K562 (cell line): ENCODE measurements around the gene EEF2. TPM values are rescaled to one million over a fixed set of nuclear protein-coding genes. Genes with fewer than 3 reads are reported as not detected.
A peak's percentile ranks its signal among the peaks of the same experiment; 100 is the strongest.

ENCODE experiments used
- CC2D1A ChIP-seq: fragments of 450-650 bp; IDR thresholded peaks from 2 replicates; pipeline ENCODE4 v1.6.1; 2017; ENCODE audit warnings: mild to moderate bottlenecking
- FIP1L1 ChIP-seq: fragments of 200-400 bp; formaldehyde crosslinking; IDR thresholded peaks from 2 replicates; pipeline ENCODE4 v1.6.1; 2018; ENCODE audit warnings: mild to moderate bottlenecking, low read depth, low read length; ENCODE audit not compliant: poor library complexity, severe bottlenecking
- FOXO4 ChIP-seq: fragments of 450-650 bp; formaldehyde crosslinking; IDR thresholded peaks from 2 replicates; pipeline ENCODE4 v1.4.0; 2020; ENCODE audit warnings: mild to moderate bottlenecking, moderate library complexity
- MNT ChIP-seq, 2 experiments: fragments of 450-650 bp; conservative IDR thresholded peaks; 2 replicates each; pipeline ENCODE4 v1.6.1; 2017; ENCODE audit warnings: mild to moderate bottlenecking in 2 of 2, moderate library complexity in 2 of 2
- NFYB ChIP-seq: IDR thresholded peaks from 2 replicates; pipeline ENCODE4 v1.6.1; 2011; ENCODE audit warnings: mild to moderate bottlenecking, moderate library complexity; ENCODE audit not compliant: insufficient read length; ENCODE audit errors: extremely low read depth
- POLR3G ChIP-seq: IDR thresholded peaks from 2 replicates; pipeline ENCODE4 v1.6.1; 2011; ENCODE audit not compliant: insufficient read length, insufficient replicate concordance; ENCODE audit errors: extremely low read depth
- TAF9B ChIP-seq: fragments of 450-650 bp; IDR thresholded peaks from 2 replicates; pipeline ENCODE4 v1.6.1; 2018; ENCODE audit warnings: mild to moderate bottlenecking; ENCODE audit not compliant: partially characterized antibody
- TRIM24 ChIP-seq, 2 experiments: fragments of 450-650 bp; IDR thresholded peaks; 2 replicates each; pipeline ENCODE4 v1.6.1; 2016
- TSHZ1 ChIP-seq: fragments of 250-450 bp; sonication (Bioruptor Pico); IDR thresholded peaks from 2 replicates; pipeline ENCODE4 v1.4.0; 2020; ENCODE audit warnings: mild to moderate bottlenecking, moderate library complexity
- ZEB2 ChIP-seq: fragments of 450-650 bp; IDR thresholded peaks from 2 replicates; pipeline ENCODE4 v1.6.1; 2016
- ZNF133 ChIP-seq: fragments of 250-450 bp; sonication (Bioruptor Pico); IDR thresholded peaks from 2 replicates; pipeline ENCODE4 v1.4.0; 2020; ENCODE audit warnings: mild to moderate bottlenecking
- ZNF197 ChIP-seq: fragments of 200-800 bp; sonication (Bioruptor generic); IDR thresholded peaks from 2 replicates; pipeline ENCODE4 v1.6.1; 2016; ENCODE audit warnings: low read depth, missing genetic modification characterization, missing compliant biosample characterization
- ZNF445 ChIP-seq: fragments of 250-450 bp; sonication (Bioruptor Pico); IDR thresholded peaks from 2 replicates; pipeline ENCODE4 v1.4.0; 2020; ENCODE audit warnings: low read depth, mild to moderate bottlenecking, moderate library complexity
- ZNF778 ChIP-seq: fragments of 450-650 bp; formaldehyde crosslinking; IDR thresholded peaks from 2 replicates; pipeline ENCODE4 v1.4.0; 2020; ENCODE audit warnings: mild to moderate bottlenecking, moderate library complexity
- polyA plus RNA-seq, 8 experiments: library from polyadenylated mRNA; depleted of rRNA in 4 of 8; stranded (reverse) in 5 of 8; unstranded in 3 of 8; fragments of >200 nt; fragmentation: Nextera tagmentation in 2 of 8; fragmentation: Illumina TruSeq in 1 of 8; extraction: Ambion mirVana in 2 of 8; extraction: Trizol in 1 of 8; gene quantifications; 2 replicates each; pipeline versions ENCODE4 v1.2.1 to v1.2.3, GENCODE V29; 2011 to 2014; ENCODE audit warnings: inconsistent platforms in 1 of 8, missing spikeins in 1 of 8
- total RNA-seq, 7 experiments: library from RNA; depleted of rRNA in 6 of 7; stranded (reverse); fragments of >200 nt in 6 of 7; fragmentation: Illumina TruSeq in 2 of 7; extraction: Trizol in 2 of 7; gene quantifications; 2 replicates each; pipeline versions ENCODE4 v1.2.1 to v1.2.3, GENCODE V29; 2011 to 2021; ENCODE audit warnings: low replicate concordance in 1 of 7
- TF ChIP-seq, protein P1 (sequence below): IDR thresholded peaks from 3 replicates; pipeline ENCODE4 v1.6.1; 2011; ENCODE audit warnings: borderline replicate concordance, mild to moderate bottlenecking, moderate library complexity; ENCODE audit not compliant: insufficient read length; ENCODE audit errors: extremely low read depth
- TF ChIP-seq, protein P2 (sequence below): fragments of 250-450 bp; sonication (Bioruptor Pico); IDR thresholded peaks from 2 replicates; pipeline ENCODE4 v1.9.0; 2021; ENCODE audit warnings: mild to moderate bottlenecking
- TF ChIP-seq, protein P3 (sequence below): fragments of 450-650 bp; IDR thresholded peaks from 2 replicates; pipeline ENCODE4 v1.7.0; 2016; ENCODE audit warnings: borderline replicate concordance

Gene EEF2
- total and polyA plus RNA-seq, 9 of the 15 experiments (the other 6 are each of a cell fraction or from before 2014, with no cell fraction given) = 372 to 3,003 (median 1,453) TPM

DNA sequence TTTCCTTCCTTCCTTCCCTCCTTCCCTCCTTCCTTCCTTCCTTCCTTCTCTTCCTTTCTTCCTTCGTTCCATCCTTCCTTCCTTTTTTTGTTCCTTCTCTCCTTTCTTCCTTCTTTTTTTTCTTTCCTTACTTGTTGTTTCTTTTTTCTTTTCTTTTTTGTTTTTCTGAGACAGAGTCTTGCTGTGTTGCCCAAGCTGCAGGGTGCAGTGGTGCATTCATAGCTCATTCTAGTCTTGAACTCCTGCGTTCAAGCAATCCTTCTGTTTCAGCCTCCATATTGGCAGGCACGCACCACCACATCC is 5.5 kb upstream of the EEF2 start (continued):
- TF ChIP-seq, protein P1, sequence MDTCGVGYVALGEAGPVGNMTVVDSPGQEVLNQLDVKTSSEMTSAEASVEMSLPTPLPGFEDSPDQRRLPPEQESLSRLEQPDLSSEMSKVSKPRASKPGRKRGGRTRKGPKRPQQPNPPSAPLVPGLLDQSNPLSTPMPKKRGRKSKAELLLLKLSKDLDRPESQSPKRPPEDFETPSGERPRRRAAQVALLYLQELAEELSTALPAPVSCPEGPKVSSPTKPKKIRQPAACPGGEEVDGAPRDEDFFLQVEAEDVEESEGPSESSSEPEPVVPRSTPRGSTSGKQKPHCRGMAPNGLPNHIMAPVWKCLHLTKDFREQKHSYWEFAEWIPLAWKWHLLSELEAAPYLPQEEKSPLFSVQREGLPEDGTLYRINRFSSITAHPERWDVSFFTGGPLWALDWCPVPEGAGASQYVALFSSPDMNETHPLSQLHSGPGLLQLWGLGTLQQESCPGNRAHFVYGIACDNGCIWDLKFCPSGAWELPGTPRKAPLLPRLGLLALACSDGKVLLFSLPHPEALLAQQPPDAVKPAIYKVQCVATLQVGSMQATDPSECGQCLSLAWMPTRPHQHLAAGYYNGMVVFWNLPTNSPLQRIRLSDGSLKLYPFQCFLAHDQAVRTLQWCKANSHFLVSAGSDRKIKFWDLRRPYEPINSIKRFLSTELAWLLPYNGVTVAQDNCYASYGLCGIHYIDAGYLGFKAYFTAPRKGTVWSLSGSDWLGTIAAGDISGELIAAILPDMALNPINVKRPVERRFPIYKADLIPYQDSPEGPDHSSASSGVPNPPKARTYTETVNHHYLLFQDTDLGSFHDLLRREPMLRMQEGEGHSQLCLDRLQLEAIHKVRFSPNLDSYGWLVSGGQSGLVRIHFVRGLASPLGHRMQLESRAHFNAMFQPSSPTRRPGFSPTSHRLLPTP = no peak
- TF ChIP-seq TSHZ1 (CRISPR knock-in tag) (no peak), ZNF133 (CRISPR knock-in tag) (no peak), POLR3G (no peak), CC2D1A (peak; percentile 69; the same call in 1 of the 2 replicates), FIP1L1 (no peak), NFYB (no peak), ZNF778 (CRISPR knock-in tag) (no peak), ZNF445 (no peak), TRIM24 (IDR thresholded peaks at IDR 0.05) (peak; percentile 28 to 58; a peak in 2 of 4 replicates), TAF9B (no peak), MNT (conservative IDR thresholded peaks at IDR 0.05) (no peak), ZEB2 (0 out of 2 replicates have a peak, but pooled peaks have one; percentile 21), ZNF197 (CRISPR knock-in tag) (no peak), FOXO4 (CRISPR knock-in tag) (no peak)
- TF ChIP-seq, protein P2, sequence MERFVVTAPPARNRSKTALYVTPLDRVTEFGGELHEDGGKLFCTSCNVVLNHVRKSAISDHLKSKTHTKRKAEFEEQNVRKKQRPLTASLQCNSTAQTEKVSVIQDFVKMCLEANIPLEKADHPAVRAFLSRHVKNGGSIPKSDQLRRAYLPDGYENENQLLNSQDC (CRISPR knock-in tag) = no peak
- TF ChIP-seq, protein P3, sequence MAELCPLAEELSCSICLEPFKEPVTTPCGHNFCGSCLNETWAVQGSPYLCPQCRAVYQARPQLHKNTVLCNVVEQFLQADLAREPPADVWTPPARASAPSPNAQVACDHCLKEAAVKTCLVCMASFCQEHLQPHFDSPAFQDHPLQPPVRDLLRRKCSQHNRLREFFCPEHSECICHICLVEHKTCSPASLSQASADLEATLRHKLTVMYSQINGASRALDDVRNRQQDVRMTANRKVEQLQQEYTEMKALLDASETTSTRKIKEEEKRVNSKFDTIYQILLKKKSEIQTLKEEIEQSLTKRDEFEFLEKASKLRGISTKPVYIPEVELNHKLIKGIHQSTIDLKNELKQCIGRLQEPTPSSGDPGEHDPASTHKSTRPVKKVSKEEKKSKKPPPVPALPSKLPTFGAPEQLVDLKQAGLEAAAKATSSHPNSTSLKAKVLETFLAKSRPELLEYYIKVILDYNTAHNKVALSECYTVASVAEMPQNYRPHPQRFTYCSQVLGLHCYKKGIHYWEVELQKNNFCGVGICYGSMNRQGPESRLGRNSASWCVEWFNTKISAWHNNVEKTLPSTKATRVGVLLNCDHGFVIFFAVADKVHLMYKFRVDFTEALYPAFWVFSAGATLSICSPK = 0 out of 2 replicates have a peak, but pooled peaks have one; percentile 7
